ENCODE results near the gene PDLIM1. TPM values are rescaled to one million over a fixed set of nuclear protein-coding genes. Genes with fewer than 3 reads are reported as not detected.
"Not testable (repeated sequence)": the region's sequence is repeated elsewhere in the genome, so short reads cannot be mapped to it uniquely, and the experiment has no call there.

Gene PDLIM1
- polyA plus RNA-seq, 4 donors: 69.7 to 81.7 (median 75.2) TPM

GRCh38 chr10:95245425-95246055 is 45.3 kb downstream of the PDLIM1 start:
- DNase-seq (ENCODE audit: low read depth in 4 of 4, low spot score in 2 of 4): no peak

- DNase-seq (ENCODE audit: low read depth in 4 of 4, low spot score in 2 of 4): no peak
These were observed 46.7 kb downstream of the PDLIM1 start for GRCh38 chr10:95244152-95244551.

- DNase-seq (ENCODE audit: low read depth in 4 of 4, low spot score in 2 of 4): no peak
These were observed 47.5 kb downstream of the PDLIM1 start for GRCh38 chr10:95243318-95243617.

GRCh38 chr10:95242581-95243317 is 48.1 kb downstream of the PDLIM1 start:
- no peak for DNase-seq (ENCODE audit: low read depth in 4 of 4, low spot score in 2 of 4)

GRCh38 chr10:95241533-95241932 is 49.3 kb downstream of the PDLIM1 start:
- no peak for DNase-seq (ENCODE audit: low read depth in 4 of 4, low spot score in 2 of 4)

GRCh38 chr10:95240811-95241210 is 50.0 kb downstream of the PDLIM1 start:
- no peak for DNase-seq (ENCODE audit: low read depth in 4 of 4, low spot score in 2 of 4)

- not testable (repeated sequence) for DNase-seq (ENCODE audit: low read depth in 4 of 4, low spot score in 2 of 4)
These were observed 50.7 kb downstream of the PDLIM1 start for GRCh38 chr10:95240096-95240495.

GRCh38 chr10:95237376-95238170 is 53.2 kb downstream of the PDLIM1 start:
- DNase-seq (ENCODE audit: low read depth in 4 of 4, low spot score in 2 of 4): no peak

GRCh38 chr10:95236068-95236903 is 54.5 kb downstream of the PDLIM1 start:
- no peak for DNase-seq (ENCODE audit: low read depth in 4 of 4, low spot score in 2 of 4)

- DNase-seq (ENCODE audit: low read depth in 4 of 4, low spot score in 2 of 4): no peak
These were observed 55.1 kb downstream of the PDLIM1 start for GRCh38 chr10:95235676-95236067.

- no peak for DNase-seq (ENCODE audit: low read depth in 4 of 4, low spot score in 2 of 4)
These were observed 55.9 kb downstream of the PDLIM1 start for GRCh38 chr10:95234951-95235350.

GRCh38 chr10:95233377-95234034 is 57.3 kb downstream of the PDLIM1 start:
- no peak for DNase-seq (ENCODE audit: low read depth in 4 of 4, low spot score in 2 of 4)

- DNase-seq (ENCODE audit: low read depth in 4 of 4, low spot score in 2 of 4): not testable (repeated sequence)
These were observed 59.9 kb downstream of the PDLIM1 start for GRCh38 chr10:95230677-95231586.

- DNase-seq (ENCODE audit: low read depth in 4 of 4, low spot score in 2 of 4): no peak
These were observed 60.8 kb downstream of the PDLIM1 start for GRCh38 chr10:95229724-95230627.

GRCh38 chr10:95228934-95229723 is 61.7 kb downstream of the PDLIM1 start:
- not testable (repeated sequence) for DNase-seq (ENCODE audit: low read depth in 4 of 4, low spot score in 2 of 4)

- no peak for DNase-seq (ENCODE audit: low read depth in 4 of 4, low spot score in 2 of 4)
These were observed 65.7 kb downstream of the PDLIM1 start for GRCh38 chr10:95225136-95225535.

GRCh38 chr10:95221124-95221523 is 69.7 kb downstream of the PDLIM1 start:
- DNase-seq (ENCODE audit: low read depth in 4 of 4, low spot score in 2 of 4): no peak

All from left renal cortex interstitium (tissue), 4 donors.